ENCODE results near the gene TBCD.

Gene TBCD

DNA sequence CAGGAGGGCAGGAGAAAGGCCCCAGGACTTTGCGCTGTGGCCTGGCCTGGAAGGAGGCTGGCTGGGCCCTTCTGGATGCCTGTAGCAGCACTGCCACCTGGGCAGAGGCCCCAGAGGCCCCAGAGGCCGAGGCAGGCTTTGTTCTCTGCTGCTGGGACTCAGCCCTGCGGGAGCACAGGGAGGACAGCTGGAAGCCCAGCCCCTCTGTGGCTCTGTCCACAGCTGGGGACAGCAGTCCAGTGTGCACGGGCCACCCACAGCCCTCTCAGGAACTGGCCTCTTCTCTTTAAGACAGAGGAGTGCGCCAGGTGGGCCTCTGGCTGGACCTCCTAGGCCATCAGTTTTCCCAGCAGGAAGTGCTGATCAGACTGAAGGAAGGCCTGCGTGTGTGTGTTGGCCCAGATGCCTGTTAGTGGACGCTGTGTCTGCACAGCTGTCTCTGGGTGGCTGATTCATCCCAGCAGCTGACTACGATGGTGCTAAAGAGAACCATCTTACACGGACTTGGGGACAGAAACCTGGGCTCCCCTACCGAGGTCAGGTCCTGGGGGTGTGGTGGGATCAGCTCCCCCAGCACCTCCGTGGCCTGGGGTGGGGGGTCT is 114.8 kb downstream of the TBCD start:
- no peak for DNase-seq (ENCODE audit: extremely low read depth, low read depth)
- TF ChIP-seq, protein P1, sequence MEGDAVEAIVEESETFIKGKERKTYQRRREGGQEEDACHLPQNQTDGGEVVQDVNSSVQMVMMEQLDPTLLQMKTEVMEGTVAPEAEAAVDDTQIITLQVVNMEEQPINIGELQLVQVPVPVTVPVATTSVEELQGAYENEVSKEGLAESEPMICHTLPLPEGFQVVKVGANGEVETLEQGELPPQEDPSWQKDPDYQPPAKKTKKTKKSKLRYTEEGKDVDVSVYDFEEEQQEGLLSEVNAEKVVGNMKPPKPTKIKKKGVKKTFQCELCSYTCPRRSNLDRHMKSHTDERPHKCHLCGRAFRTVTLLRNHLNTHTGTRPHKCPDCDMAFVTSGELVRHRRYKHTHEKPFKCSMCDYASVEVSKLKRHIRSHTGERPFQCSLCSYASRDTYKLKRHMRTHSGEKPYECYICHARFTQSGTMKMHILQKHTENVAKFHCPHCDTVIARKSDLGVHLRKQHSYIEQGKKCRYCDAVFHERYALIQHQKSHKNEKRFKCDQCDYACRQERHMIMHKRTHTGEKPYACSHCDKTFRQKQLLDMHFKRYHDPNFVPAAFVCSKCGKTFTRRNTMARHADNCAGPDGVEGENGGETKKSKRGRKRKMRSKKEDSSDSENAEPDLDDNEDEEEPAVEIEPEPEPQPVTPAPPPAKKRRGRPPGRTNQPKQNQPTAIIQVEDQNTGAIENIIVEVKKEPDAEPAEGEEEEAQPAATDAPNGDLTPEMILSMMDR (IDR thresholded peaks at IDR 0.05; ENCODE audit: low read depth, low read length): no peak

DNA sequence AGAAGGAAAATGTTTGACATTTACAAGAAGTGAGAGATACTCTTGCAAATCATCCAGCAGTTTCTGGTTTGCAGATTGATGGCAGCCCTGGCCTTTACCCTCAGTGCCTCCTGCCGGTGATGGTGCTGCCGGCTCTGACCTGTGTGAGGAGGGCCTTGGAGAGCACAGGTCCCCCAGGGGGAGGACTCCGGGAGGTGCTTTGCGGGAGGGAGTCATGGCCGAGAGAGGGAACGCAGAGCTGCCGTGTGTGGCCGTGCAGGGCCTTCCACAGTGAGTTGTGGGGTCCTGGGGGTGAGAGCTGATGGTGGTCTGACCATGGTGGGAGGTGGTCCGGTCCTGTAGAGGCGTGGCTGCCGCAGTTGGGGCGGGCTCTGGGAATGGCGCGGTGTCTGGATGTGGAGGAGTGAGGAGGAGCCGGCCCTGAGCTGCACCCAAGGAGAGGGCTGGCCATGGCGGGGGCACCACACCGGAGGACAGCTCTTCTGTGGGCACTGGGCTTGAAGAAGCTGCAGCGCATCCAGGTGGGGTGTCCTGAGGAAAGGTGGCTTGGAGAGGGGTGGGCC is 116.0 kb downstream of the TBCD start:
- no peak for DNase-seq (ENCODE audit: extremely low read depth, low read depth)

DNA sequence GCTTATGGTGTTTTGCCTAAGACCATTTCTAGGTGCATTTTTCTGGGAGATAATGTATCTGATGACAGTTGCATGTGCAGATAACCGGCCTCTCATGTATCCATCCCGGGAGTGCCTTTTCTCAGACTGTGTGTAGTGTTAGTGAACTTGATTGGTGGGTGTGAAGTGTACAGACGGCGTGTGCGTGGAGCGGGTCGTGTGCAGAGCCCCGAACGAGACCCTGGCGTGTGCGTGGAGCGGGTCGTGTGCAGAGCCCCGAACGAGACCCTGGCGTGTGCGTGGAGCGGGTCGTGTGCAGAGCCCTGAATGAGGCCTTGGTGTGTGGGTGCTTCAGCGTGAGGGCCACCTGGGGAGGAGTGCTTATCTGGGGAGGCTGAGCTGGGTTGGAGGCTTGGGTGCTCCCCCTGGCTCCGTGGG is 116.9 kb downstream of the TBCD start:
- DNase-seq (ENCODE audit: extremely low read depth, low read depth): no peak
- TF ChIP-seq, protein P1 (IDR thresholded peaks at IDR 0.05; ENCODE audit: low read depth, low read length): no peak

More for the DNA sequence above, 116.0 kb downstream of the TBCD start:
- TF ChIP-seq, protein P1 (IDR thresholded peaks at IDR 0.05; ENCODE audit: low read depth, low read length): no peak

DNA sequence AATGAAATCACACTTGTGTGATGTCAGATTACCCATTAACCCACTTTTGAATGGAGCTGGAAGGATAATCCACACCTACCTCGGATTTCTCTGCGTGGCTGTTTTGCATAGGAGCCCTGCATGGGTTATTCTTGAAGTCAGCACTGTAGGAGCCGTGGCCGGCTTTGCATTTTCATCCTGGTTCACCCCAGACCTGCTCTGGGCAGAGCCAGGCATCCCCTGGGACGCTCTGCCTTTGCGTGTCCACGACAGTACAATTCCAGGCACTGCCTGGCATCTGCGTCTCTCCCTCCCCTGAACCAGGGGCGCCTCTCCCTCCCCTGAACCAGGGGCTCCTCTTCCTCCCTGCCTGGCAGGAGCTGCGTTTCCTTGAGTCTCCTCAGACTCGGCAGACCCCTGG is 117.7 kb downstream of the TBCD start:
- TF ChIP-seq, protein P1 (IDR thresholded peaks at IDR 0.05; ENCODE audit: low read depth, low read length): no peak
- no peak for DNase-seq (ENCODE audit: extremely low read depth, low read depth)

DNA sequence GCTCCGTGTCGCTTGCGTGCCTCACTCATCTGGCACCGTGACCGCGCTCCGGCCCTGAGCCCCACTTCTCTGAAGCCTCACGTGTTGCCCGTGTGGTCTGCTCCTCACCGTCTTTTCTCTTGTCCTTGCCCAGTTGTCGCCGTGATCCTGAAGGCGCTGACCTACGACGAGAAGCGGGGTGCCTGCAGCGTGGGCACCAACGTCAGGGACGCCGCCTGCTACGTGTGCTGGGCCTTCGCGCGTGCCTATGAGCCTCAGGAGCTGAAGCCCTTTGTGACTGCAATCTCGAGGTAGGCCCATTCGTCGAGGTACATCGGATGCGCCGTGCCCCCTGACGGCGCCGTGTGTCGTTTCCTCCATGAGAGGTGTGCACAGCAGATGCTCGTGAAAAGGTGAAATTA is 118.2 kb downstream of the TBCD start:
- TF ChIP-seq, protein P1 (IDR thresholded peaks at IDR 0.05; ENCODE audit: low read depth, low read length): no peak
- DNase-seq (ENCODE audit: extremely low read depth, low read depth): no peak

DNA sequence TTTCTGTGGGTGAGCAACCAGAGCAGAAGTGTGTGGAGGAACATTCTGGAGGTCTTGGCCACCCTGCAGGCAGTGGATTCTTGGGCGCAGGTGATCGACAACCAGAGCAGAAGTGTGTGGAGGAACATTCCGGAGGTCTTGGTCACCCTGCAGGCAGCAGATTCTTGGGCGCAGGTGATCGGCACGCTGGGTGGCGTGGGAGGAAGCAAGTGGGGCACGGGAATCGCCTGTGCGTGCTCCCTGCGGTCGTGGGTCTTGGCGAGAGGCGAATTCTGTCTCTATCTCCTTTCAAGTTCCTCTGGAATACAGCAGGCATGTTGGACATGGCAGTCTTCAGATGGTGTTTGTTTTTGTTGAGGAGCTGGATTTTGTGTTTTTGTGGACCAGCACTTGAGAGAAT is 118.7 kb downstream of the TBCD start:
- TF ChIP-seq, protein P1 (IDR thresholded peaks at IDR 0.05; ENCODE audit: low read depth, low read length): no peak
- DNase-seq (ENCODE audit: extremely low read depth, low read depth): no peak

DNA sequence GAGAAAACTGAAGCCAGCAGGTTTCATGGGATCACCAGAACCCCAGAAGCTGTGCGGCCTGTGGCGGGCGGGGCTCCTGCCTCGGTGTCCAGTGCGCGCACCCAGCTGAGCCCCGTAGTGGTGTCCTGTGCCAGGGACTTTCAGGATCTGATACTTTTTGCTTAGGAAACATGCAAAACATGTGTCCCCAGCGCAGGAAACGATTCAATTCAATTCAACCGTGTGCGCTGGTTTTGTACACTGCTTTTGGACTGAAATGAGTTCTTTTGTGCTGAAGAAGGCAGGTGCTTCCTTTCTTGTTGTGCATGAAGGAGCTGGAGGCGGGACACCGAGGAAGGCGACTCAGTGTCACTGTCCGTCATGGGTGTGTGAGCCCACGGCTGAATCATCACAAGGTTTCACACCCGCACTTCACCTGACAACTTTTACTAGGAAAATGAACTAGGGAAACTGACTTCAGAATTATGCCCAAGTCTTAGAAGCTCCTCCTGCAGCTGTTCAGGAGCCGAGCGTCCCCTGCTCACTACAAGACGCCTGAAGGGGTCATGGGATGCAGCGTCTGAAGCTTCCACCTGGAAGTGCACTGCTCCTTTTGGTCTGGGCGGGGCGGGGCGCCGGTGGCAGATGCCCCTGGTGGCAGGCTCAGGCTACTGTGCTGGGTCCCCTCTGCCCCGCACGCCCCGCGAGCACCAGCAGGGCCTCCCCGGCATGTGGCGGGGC is 119.4 kb downstream of the TBCD start:
- TF ChIP-seq, protein P1 (IDR thresholded peaks at IDR 0.05; ENCODE audit: low read depth, low read length): no peak
- DNase-seq (ENCODE audit: extremely low read depth, low read depth): no peak

All from AG09319 (cell line).